ENCODE data around the gene NUP205. TPM values are rescaled to one million over a fixed set of nuclear protein-coding genes. Genes with fewer than 3 reads are reported as not detected.
"Not testable (repeated sequence)": the region's sequence is repeated elsewhere in the genome, so short reads cannot be mapped to it uniquely, and the experiment has no call there.

The NUP205 gene
- total RNA-seq, 1 experiment from 2014 or later, result 91.0 TPM

- TF ChIP-seq EZH2 (IDR thresholded peaks at IDR 0.05), result no peak
Observed at GRCh38 chr7:135634191-135634878, 76.6 kb downstream of the NUP205 start (continued).

DNA sequence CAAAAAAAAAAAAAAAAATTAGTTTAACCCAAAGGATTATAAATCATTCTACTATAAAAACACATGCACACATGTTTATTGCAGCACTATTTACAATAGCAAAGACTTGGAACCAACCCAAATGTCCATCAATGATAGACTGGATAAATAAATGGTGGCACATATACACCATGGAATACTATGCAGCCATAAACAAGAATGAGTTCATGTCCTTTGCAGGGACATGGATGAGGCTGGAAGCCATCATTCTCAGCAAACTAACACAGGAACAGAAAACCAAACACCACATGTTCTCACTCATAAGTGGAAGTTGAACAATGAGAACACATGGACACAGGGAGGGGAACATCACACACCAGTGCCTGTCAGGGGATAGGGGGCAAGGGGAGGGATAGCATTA is 82.0 kb downstream of the NUP205 start:
- POLR2A ChIA-PET; H3K4me2 ChIP-seq (ENCODE audit: low read length); H3K27ac ChIP-seq (ENCODE audit: low read depth, low read length); BruUV-seq (replicated peaks); intact Hi-C loops (cut with micrococcal nuclease); H3K9me2 ChIP-seq (ENCODE audit: insufficient read depth); H4K20me1 ChIP-seq (ENCODE audit: insufficient read depth); H3K9ac ChIP-seq (ENCODE audit: low read length); H3K27me3 ChIP-seq (ENCODE audit: insufficient read depth, low read length); H2AFZ ChIP-seq (ENCODE audit: low read depth, low read length, poor library complexity, severe bottlenecking); H3K79me2 ChIP-seq (ENCODE audit: insufficient read depth, low read length); RAD21 ChIA-PET (ENCODE audit: low non-redundant PET in 1 of 2, low total read pairs in 2 of 2, uncharacterized antibody in 2 of 2, unreplicated experiment in 2 of 2); DNase-seq (ENCODE audit: low read depth, low spot score); H3K4me1 ChIP-seq (ENCODE audit: control insufficient read depth in 1 of 2, insufficient read depth in 2 of 2, low read length in 2 of 2); H3K9me3 ChIP-seq (ENCODE audit: control insufficient read depth in 1 of 2, insufficient read depth in 1 of 2, low read depth in 1 of 2, low read length in 2 of 2); H3K4me3 ChIP-seq (replicated peaks in 1 of 2; ENCODE audit: low read depth in 1 of 2, low read length in 2 of 2); CTCF ChIA-PET; ATAC-seq: not testable (repeated sequence)
- peaks cover 28 to 29% of the 10 kb centered on the region in 2 experiments for H3K36me3 ChIP-seq (ENCODE audit: control insufficient read depth in 1 of 2, insufficient read depth in 2 of 2, low read length in 2 of 2)

DNA sequence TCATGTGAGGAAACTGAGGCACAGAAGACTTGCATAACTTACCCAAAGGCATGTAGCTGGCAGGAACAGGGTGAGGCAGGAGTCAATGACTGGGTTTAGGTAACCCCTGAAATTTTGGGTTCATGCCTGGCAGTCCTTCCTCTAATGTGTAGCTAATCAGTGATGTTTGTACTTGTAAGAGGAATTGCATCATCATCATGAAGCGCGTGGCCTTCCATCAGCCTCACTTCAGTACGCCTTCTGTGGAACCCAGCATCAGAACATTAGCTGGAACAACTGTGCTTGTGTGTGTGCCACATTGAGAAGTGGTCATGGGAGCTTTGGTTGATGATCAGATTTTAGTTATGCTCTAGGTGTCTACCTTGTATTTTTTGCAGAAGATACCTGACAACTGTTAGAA is 86.4 kb downstream of the NUP205 start:
- no peak for ATAC-seq
- peaks cover 30 to 43% of the 10 kb centered on the region in 2 experiments for H3K36me3 ChIP-seq (ENCODE audit: control insufficient read depth in 1 of 2, insufficient read depth in 2 of 2, low read length in 2 of 2)
- POLR2A ChIA-PET, result no interaction called here
- RAD21 ChIA-PET (ENCODE audit: low non-redundant PET in 1 of 2, low total read pairs in 2 of 2, uncharacterized antibody in 2 of 2, unreplicated experiment in 2 of 2), result no interaction called here
- no peaks in the 10 kb centered on the region; the same call in 1 of the 2 replicates for H4K20me1 ChIP-seq (ENCODE audit: insufficient read depth)
- H3K4me1 ChIP-seq (ENCODE audit: control insufficient read depth in 1 of 2, insufficient read depth in 2 of 2, low read length in 2 of 2), result no peaks in the 10 kb centered on the region
- H3K9ac ChIP-seq (ENCODE audit: low read length), result no peak overlapping the region
- H3K9me3 ChIP-seq (ENCODE audit: control insufficient read depth in 1 of 2, insufficient read depth in 1 of 2, low read depth in 1 of 2, low read length in 2 of 2), result no peaks in the 10 kb centered on the region
- DNase-seq (ENCODE audit: low read depth, low spot score), result no peak
- no TSS peak for BruUV-seq (replicated peaks)
- no peak overlapping the region for H3K4me2 ChIP-seq (ENCODE audit: low read length)
- no peaks in the 10 kb centered on the region for H3K79me2 ChIP-seq (ENCODE audit: insufficient read depth, low read length)
- H3K4me3 ChIP-seq (replicated peaks in 1 of 2; ENCODE audit: low read depth in 1 of 2, low read length in 2 of 2), result no peak overlapping the region
- H3K9me2 ChIP-seq (ENCODE audit: insufficient read depth), result no peaks in the 10 kb centered on the region
- no peak for TF ChIP-seq JUND (IDR thresholded peaks at IDR 0.05)
- no peak for TF ChIP-seq EZH2phosphoT487 (IDR thresholded peaks at IDR 0.05; ENCODE audit: borderline replicate concordance)
- TF ChIP-seq ZFX (IDR thresholded peaks at IDR 0.05), result no peak
- H3K27ac ChIP-seq (ENCODE audit: low read depth, low read length), result no peak overlapping the region
- intact Hi-C loops (cut with micrococcal nuclease), result no loop called here
- no peak overlapping the region for H2AFZ ChIP-seq (ENCODE audit: low read depth, low read length, poor library complexity, severe bottlenecking)
- H3K27me3 ChIP-seq (ENCODE audit: insufficient read depth, low read length), result no peaks in the 10 kb centered on the region
- CTCF ChIA-PET, result interaction anchor here (1.0 to 2.9 kb wide), 4 partner anchors 11 to 370 kb away, joined by 3 to 20 read pairs (median 5); no protein-coding TSS in a partner anchor
